ENCODE measurements around the gene KIF3B. TPM values are rescaled to one million over a fixed set of nuclear protein-coding genes. Genes with fewer than 3 reads are reported as not detected.
"Not testable (repeated sequence)": the region's sequence is repeated elsewhere in the genome, so short reads cannot be mapped to it uniquely, and the experiment has no call there.

KIF3B gene
- total RNA-seq, 1 donor from 2014 or later = 37.0 TPM

DNA sequence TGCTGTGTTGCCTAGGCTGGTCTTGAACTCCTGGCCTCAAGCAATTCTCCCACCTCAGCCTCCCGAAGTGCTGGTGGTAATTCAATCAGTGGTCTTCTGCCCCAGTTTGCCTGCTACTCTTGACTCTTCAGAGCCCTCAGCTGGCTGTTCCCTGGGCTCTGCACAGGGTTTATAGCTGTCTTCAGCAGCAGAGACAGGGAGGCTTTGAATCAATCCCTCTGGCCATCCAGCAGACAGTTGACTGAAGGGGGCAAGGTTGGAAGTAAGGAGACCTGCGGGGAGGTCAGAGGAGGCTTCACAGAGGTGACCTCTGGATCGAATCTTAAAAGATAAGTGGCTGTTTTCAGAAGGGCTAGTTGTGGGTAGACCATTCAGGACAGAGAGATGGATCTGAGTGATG is 26.0 kb upstream of the KIF3B start:
- H3K36me3 ChIP-seq (ENCODE audit: control insufficient read depth, insufficient read depth, low read length) = no peaks in the 10 kb centered on the region
- DNase-seq (ENCODE audit: low read depth) = no peak
- no peaks in the 10 kb centered on the region for H3K27me3 ChIP-seq (ENCODE audit: control insufficient read depth, insufficient read depth, low read length)
- no peak overlapping the region for H3K4me3 ChIP-seq (ENCODE audit: low read depth, low read length)
- TF ChIP-seq, protein P1, sequence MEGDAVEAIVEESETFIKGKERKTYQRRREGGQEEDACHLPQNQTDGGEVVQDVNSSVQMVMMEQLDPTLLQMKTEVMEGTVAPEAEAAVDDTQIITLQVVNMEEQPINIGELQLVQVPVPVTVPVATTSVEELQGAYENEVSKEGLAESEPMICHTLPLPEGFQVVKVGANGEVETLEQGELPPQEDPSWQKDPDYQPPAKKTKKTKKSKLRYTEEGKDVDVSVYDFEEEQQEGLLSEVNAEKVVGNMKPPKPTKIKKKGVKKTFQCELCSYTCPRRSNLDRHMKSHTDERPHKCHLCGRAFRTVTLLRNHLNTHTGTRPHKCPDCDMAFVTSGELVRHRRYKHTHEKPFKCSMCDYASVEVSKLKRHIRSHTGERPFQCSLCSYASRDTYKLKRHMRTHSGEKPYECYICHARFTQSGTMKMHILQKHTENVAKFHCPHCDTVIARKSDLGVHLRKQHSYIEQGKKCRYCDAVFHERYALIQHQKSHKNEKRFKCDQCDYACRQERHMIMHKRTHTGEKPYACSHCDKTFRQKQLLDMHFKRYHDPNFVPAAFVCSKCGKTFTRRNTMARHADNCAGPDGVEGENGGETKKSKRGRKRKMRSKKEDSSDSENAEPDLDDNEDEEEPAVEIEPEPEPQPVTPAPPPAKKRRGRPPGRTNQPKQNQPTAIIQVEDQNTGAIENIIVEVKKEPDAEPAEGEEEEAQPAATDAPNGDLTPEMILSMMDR (IDR thresholded peaks at IDR 0.05; ENCODE audit: insufficient read depth, low read length, poor library complexity, severe bottlenecking) = no peak

DNA sequence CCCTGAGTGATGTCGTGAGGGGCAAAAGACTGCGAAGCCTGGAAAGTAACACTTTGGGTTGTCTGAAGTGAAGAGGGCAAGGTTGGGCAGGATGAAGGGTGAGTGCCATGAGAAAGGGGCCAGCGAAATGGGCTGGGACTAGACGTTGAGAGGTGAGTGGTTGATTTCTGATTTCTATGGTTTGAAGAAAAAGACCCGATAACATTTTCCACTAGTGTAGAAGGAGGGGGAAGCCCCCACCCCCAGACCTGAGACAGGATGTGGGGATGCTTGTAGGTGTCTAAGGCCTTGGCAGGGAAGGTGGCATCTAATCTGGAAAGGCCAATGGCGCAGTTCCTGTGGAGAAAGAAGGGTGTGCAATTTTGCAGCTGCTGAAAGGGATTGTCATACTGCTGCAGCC is 25.3 kb upstream of the KIF3B start:
- Histone ChIP-seq H3K27me3 (ENCODE audit: control insufficient read depth, insufficient read depth, low read length) (no peaks in the 10 kb centered on the region), H3K36me3 (ENCODE audit: control insufficient read depth, insufficient read depth, low read length) (no peaks in the 10 kb centered on the region), H3K4me3 (ENCODE audit: low read depth, low read length) (no peak overlapping the region)
- TF ChIP-seq, protein P1 (IDR thresholded peaks at IDR 0.05; ENCODE audit: insufficient read depth, low read length, poor library complexity, severe bottlenecking) = no peak
- DNase-seq (ENCODE audit: low read depth) = no peak

DNA sequence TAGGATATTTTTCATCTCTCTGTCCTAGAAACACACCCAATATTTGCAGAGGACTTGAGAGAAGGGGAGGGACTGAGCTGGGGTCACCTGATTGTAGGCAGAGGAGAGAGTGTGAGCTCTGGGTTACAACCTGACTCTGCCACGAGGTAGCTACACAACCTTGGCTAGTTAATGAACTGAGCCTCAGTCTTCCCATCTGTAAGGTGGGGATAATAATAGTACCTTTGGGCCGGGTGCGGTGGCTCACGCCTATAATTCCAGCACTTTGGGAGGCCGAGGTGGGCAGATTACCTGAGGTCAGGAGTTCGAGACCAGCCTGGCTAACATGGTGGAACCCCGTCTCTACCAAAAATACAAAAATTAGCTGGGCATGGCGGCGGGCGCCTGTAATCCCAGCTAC is 16.5 kb upstream of the KIF3B start:
- not testable (repeated sequence) for DNase-seq (ENCODE audit: low read depth); H3K36me3 ChIP-seq (ENCODE audit: control insufficient read depth, insufficient read depth, low read length); H3K27me3 ChIP-seq (ENCODE audit: control insufficient read depth, insufficient read depth, low read length); H3K4me3 ChIP-seq (ENCODE audit: low read depth, low read length)

DNA sequence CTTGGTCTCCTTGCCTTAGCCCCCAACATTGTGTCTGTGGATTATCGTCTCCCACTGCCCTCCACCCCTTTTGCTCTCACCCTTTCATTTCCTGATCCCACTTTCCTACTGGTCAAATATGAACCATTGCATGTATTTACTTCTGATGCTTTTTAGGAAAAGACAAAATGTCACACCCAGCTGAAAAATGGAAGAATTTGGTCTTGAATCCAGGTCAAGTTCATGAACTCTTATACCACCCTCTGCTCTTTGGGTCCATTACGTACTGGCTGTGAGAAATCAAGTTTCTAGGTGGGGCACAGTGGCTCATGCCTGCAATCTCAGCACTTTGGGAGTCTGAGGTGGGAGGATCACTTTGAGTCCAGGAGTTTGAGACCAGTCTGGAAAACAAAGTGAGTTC is 15.8 kb upstream of the KIF3B start:
- no peak overlapping the region for H3K4me3 ChIP-seq (ENCODE audit: low read depth, low read length)
- no peaks in the 10 kb centered on the region for H3K27me3 ChIP-seq (ENCODE audit: control insufficient read depth, insufficient read depth, low read length)
- TF ChIP-seq, protein P1 (IDR thresholded peaks at IDR 0.05; ENCODE audit: insufficient read depth, low read length, poor library complexity, severe bottlenecking) = no peak
- H3K36me3 ChIP-seq (ENCODE audit: control insufficient read depth, insufficient read depth, low read length) = no peaks in the 10 kb centered on the region
- no peak for DNase-seq (ENCODE audit: low read depth)

DNA sequence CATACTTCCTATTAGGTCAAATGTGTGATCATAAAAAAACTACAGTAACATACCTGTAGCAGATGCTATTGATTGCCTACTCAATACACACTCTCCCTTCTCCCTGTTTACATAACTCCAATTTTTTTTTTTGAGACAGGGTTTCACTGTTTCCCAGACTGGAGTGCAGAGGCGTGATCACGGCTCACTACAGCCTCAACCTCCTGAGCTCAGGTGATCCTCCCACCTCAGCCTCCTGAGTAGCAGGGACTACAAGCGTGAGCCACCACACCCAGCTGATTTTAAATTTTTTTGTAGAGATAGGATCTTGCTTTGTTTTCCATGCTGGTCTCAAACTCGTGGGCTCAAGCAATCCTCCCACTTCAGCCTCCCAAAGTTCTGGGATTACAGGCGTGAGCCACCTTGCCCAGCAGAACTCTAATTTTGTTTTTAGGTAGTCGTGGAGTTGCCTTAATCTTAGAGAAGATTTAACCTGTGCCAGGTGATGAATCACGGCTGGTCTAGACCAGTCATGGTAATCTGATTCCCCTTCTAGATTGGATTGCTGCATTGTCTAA is 14.0 kb upstream of the KIF3B start:
- DNase-seq (ENCODE audit: low read depth) = no peak
- TF ChIP-seq, protein P1 (IDR thresholded peaks at IDR 0.05; ENCODE audit: insufficient read depth, low read length, poor library complexity, severe bottlenecking) = no peak
- Histone ChIP-seq H3K27me3 (ENCODE audit: control insufficient read depth, insufficient read depth, low read length) (no peaks in the 10 kb centered on the region), H3K4me3 (ENCODE audit: low read depth, low read length) (no peak overlapping the region), H3K36me3 (ENCODE audit: control insufficient read depth, insufficient read depth, low read length) (no peaks in the 10 kb centered on the region)

DNA sequence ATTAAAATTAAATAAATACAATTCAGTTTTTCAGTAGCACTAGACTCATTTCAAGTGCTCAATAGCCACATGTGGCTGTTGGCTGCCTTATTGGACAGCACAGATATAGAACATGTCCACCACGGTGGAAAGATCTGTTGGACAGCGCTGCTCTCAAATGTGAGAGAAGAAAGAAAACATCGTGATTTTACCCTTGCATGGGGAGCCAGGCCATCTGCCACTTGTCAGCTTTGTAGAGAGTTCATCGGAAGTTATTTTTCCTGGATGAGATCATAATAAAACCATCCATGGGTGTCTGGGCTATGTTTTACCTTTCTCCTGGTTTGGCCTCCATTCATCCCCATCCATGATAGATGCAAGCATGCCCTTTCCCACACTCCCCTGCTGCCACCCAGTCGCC is 5.8 kb upstream of the KIF3B start:
- TF ChIP-seq, protein P1 (IDR thresholded peaks at IDR 0.05; ENCODE audit: insufficient read depth, low read length, poor library complexity, severe bottlenecking) = no peak

More for the DNA sequence above, 5.8 kb upstream of the KIF3B start:
- Histone ChIP-seq H3K4me3 (ENCODE audit: low read depth, low read length) (no peak overlapping the region), H3K27me3 (ENCODE audit: control insufficient read depth, insufficient read depth, low read length) (no peaks in the 10 kb centered on the region), H3K36me3 (ENCODE audit: control insufficient read depth, insufficient read depth, low read length) (no peaks in the 10 kb centered on the region)
- DNase-seq (ENCODE audit: low read depth) = no peak

All from kidney epithelial cell (primary cell).